HEK293 (cell line): ENCODE results near the gene TSPAN17.

Source experiments
- CTCF ChIA-PET: fragments of 350-600 bp; formaldehyde crosslinking; extraction: SDS; loops from one replicate; lab custom pipeline; 2021; ENCODE audit warnings: antibody characterized with exemption; lab: Yijun Ruan, JAX
- POLR2A ChIA-PET: fragments of 300-600 bp; formaldehyde crosslinking; extraction: SDS; loops from one replicate; lab custom pipeline; 2020; ENCODE audit warnings: antibody characterized with exemption, inconsistent platforms; lab: Yijun Ruan, JAX
- H3K27ac ChIP-seq: fragments of 200-500 bp; sonication (Bioruptor generic); 2 replicates; pipeline ENCODE4 v1.5.1; 2014; ENCODE audit warnings: low read depth, low read length, control low read depth, inconsistent platforms; ENCODE audit errors: extremely low read depth
- H3K36me3 ChIP-seq, 2 experiments: fragments of 200-500 bp in 1 of 2; sonication (Bioruptor generic) in 1 of 2; 1 replicate in 1 of 2; 2 replicates in 1 of 2; pipeline ENCODE4 v1.5.1; 2014 to 2017; ENCODE audit warnings: inconsistent platforms in 2 of 2, low read length in 2 of 2; ENCODE audit not compliant: control insufficient read depth in 2 of 2, insufficient read depth in 1 of 2
- H3K4me1 ChIP-seq: fragments of 200-500 bp; sonication (Bioruptor generic); 2 replicates; pipeline ENCODE4 v1.5.1; 2014; ENCODE audit warnings: mild to moderate bottlenecking, low read length, inconsistent platforms; ENCODE audit not compliant: control insufficient read depth, insufficient read depth
- H3K4me3 ChIP-seq: 2 replicates; pipeline ENCODE4 v1.5.1; 2011; ENCODE audit warnings: low read depth, mild to moderate bottlenecking, control low read depth, low read length, moderate library complexity
- H3K9me3 ChIP-seq: fragments of 200-500 bp; sonication (Bioruptor generic); 2 replicates; pipeline ENCODE4 v1.5.1; 2014; ENCODE audit warnings: low read depth, low read length, inconsistent platforms; ENCODE audit not compliant: control insufficient read depth, insufficient read depth
- GLI2 ChIP-seq: fragments of 450-650 bp; formaldehyde crosslinking; IDR thresholded peaks from 2 replicates; pipeline ENCODE4; 2017; ENCODE audit warnings: missing biosample characterization, missing genetic modification characterization, low read depth, borderline replicate concordance
- KLF1 ChIP-seq: fragments of 450-650 bp; formaldehyde crosslinking; IDR thresholded peaks from 2 replicates; pipeline ENCODE4 v1.5.1; 2016; ENCODE audit warnings: missing biosample characterization, missing genetic modification characterization
- SALL2 ChIP-seq: fragments of 450-650 bp; formaldehyde crosslinking; IDR thresholded peaks from 2 replicates; pipeline ENCODE4 v1.5.0; 2017; ENCODE audit warnings: missing biosample characterization, mild to moderate bottlenecking, missing genetic modification characterization, borderline replicate concordance
- SCRT1 ChIP-seq: fragments of 450-650 bp; formaldehyde crosslinking; IDR thresholded peaks from 2 replicates; pipeline ENCODE4 v1.5.1; 2016; ENCODE audit warnings: missing biosample characterization, missing genetic modification characterization, borderline replicate concordance
- ZEB2 ChIP-seq: fragments of 450-650 bp; formaldehyde crosslinking; IDR thresholded peaks from 2 replicates; pipeline ENCODE4 v1.5.1; 2016; ENCODE audit warnings: missing biosample characterization, missing genetic modification characterization
- ZFP69B ChIP-seq: fragments of 450-650 bp; formaldehyde crosslinking; IDR thresholded peaks from 2 replicates; pipeline ENCODE4 v1.5.1; 2016; ENCODE audit warnings: missing biosample characterization, missing genetic modification characterization
- ZIC2 ChIP-seq: fragments of 450-650 bp; formaldehyde crosslinking; IDR thresholded peaks from 2 replicates; pipeline ENCODE4 v1.5.1; 2016; ENCODE audit warnings: missing biosample characterization, missing genetic modification characterization
- ZNF140 ChIP-seq: fragments of 450-650 bp; formaldehyde crosslinking; IDR thresholded peaks from 2 replicates; pipeline ENCODE4 v1.5.1; 2016; ENCODE audit warnings: missing biosample characterization, missing genetic modification characterization
- ZNF266 ChIP-seq: fragments of 450-650 bp; formaldehyde crosslinking; IDR thresholded peaks from 2 replicates; pipeline ENCODE4 v1.5.1; 2016; ENCODE audit warnings: missing biosample characterization, missing genetic modification characterization, low read depth
- ZNF433 ChIP-seq: fragments of 450-650 bp; formaldehyde crosslinking; IDR thresholded peaks from 2 replicates; pipeline ENCODE4 v1.5.1; 2016; ENCODE audit warnings: missing biosample characterization, missing genetic modification characterization, low read depth
- ZNF621 ChIP-seq: fragments of 450-650 bp; formaldehyde crosslinking; IDR thresholded peaks from 2 replicates; pipeline ENCODE4 v1.5.1; 2017; ENCODE audit warnings: missing biosample characterization, missing genetic modification characterization
- ZNF768 ChIP-seq: fragments of 450-650 bp; formaldehyde crosslinking; IDR thresholded peaks from 2 replicates; pipeline ENCODE4 v1.5.1; 2018; ENCODE audit warnings: missing biosample characterization, mild to moderate bottlenecking, missing genetic modification characterization
- TF ChIP-seq, protein P1 (sequence below): fragments of 450-650 bp; formaldehyde crosslinking; IDR thresholded peaks from 2 replicates; pipeline ENCODE4 v1.5.1; 2016; ENCODE audit warnings: missing biosample characterization, missing genetic modification characterization
- TF ChIP-seq, protein P2 (sequence below): fragments of 450-650 bp; formaldehyde crosslinking; IDR thresholded peaks from 2 replicates; pipeline ENCODE4 v1.5.1; 2016; ENCODE audit warnings: missing biosample characterization, missing genetic modification characterization
- TF ChIP-seq, protein P3 (sequence below): fragments of 450-650 bp; formaldehyde crosslinking; IDR thresholded peaks from 2 replicates; pipeline ENCODE4 v1.5.1; 2016; ENCODE audit warnings: missing biosample characterization, missing genetic modification characterization
- TF ChIP-seq, protein P4 (sequence below): fragments of 450-650 bp; formaldehyde crosslinking; IDR thresholded peaks from 2 replicates; pipeline ENCODE4 v1.5.1; 2017; ENCODE audit warnings: missing biosample characterization, missing genetic modification characterization

TSPAN17 gene

DNA sequence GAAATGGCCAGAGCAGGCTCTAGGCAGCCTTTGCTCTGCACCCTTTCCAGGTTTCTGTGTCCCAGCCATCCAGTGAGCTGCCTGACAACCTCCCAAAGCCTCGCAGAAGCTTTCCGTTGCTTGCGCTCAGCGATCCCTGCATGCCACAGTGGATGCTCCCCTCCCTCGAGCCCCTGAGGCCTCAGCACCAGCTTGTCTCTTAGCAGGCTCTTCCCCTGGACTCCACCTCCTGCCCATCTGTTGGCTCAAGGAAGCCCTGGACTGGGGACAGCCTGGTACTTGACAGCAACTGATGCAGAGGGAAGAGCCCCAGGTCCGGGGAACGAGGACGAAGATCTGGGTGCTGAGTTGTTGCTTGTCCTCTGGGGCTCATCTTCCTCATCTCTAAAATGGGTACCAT is 23.2 kb downstream of the TSPAN17 start (continued):
- no peak for TF ChIP-seq GLI2 (tag by site-specific recombination)

DNA sequence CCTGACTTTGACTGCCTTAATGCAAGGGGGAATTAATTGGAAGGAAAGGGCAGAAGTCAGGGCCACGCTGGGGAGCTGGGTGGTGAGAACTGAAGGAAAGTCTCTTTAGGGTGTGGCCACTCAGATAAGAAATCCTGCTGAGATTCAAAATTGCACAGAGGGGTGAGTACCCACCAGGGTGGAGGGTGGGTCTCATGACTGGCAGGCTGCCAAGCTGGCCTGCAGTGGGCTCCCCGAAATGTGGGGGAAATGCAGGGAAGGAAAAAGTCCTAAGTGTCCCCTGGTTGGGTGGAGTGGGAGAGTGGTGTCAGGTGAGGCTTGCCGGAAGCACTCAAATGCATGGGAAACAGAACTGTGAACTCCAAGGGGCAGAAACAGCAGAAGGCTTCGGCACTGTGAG is 24.1 kb downstream of the TSPAN17 start:
- no peaks in the 10 kb centered on the region for H3K36me3 ChIP-seq
- H3K9me3 ChIP-seq, result no peaks in the 10 kb centered on the region
- H3K4me1 ChIP-seq, result no peaks in the 10 kb centered on the region
- H3K4me3 ChIP-seq, result no peak overlapping the region
- H3K27ac ChIP-seq, result no peak overlapping the region
- POLR2A ChIA-PET, result no interaction called here
- CTCF ChIA-PET, result no interaction called here
- TF ChIP-seq KLF1 (tag by site-specific recombination) (peak; percentile 80), ZIC2 (tag by site-specific recombination) (0 out of 2 replicates have a peak, but pooled peaks have one; percentile 12)
- TF ChIP-seq, protein P1, sequence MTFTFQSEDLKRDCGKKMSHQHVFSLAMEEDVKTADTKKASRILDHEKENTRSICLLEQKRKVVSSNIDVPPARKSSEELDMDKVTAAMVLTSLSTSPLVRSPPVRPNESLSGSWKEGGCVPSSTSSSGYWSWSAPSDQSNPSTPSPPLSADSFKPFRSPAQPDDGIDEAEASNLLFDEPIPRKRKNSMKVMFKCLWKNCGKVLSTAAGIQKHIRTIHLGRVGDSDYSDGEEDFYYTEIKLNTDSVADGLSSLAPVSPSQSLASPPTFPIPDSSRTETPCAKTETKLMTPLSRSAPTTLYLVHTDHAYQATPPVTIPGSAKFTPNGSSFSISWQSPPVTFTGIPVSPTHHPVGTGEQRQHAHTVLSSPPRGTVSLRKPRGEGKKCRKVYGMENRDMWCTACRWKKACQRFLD (tag by site-specific recombination), result no peak
- TF ChIP-seq, all 188 proteins: peak for 2

DNA sequence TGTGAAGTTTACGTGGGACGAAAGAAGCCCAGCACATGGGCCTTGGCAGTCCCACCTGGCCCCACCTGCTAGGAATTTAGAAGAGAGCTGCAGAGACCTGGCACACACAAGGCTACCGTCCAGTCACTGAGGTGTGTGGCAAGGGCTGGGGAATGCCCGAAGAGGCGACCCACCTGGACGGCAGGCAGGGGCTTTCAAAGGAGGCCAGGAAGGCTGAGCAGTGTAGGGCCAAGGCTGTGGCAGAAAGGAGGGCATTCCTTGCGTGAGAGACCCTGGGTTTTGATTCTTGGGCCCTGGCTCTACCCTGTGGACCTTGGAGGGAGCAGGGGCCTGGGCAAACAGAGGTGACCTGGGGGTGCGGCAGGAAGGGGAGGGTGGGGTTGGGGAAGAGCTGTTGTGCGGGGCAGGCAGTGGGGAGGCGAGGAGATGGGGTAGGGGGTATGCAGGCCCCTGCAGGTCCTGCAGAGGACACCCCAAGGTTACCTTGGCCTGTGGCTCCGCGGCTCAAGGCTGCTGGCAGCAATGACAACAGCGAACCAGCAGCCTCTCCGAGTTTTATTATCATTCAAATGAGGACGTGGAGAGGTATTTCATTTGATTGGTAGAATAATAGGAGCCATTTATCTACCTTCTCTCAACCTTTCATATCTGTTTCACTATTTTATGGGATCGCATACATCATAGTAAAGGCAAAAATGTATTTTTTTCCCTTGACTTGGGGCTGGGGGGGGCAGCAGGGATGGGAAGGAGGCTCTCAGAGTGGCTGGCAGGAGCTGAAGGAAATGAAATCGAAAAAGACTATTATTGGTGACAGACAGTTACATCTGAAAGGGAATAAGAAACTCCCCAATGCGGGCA is 24.8 kb downstream of the TSPAN17 start:
- no peak for TF ChIP-seq ZFP69B (tag by site-specific recombination)
- no peak for TF ChIP-seq ZNF621
- TF ChIP-seq, protein P2, sequence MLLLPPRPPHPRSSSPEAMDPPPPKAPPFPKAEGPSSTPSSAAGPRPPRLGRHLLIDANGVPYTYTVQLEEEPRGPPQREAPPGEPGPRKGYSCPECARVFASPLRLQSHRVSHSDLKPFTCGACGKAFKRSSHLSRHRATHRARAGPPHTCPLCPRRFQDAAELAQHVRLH, result no peak
- TF ChIP-seq SALL2 (tag by site-specific recombination), result no peak
- Histone ChIP-seq H3K4me3 (no peak overlapping the region), H3K27ac (no peak overlapping the region), H3K4me1 (no peaks in the 10 kb centered on the region), H3K36me3 (no peaks in the 10 kb centered on the region), H3K9me3 (no peaks in the 10 kb centered on the region)
- CTCF ChIA-PET, result interaction anchor here (0.6 to 0.7 kb wide), 2 partner anchors 12 to 599 kb away, joined by 3 read pairs; no protein-coding TSS in a partner anchor
- POLR2A ChIA-PET, result no interaction called here

DNA sequence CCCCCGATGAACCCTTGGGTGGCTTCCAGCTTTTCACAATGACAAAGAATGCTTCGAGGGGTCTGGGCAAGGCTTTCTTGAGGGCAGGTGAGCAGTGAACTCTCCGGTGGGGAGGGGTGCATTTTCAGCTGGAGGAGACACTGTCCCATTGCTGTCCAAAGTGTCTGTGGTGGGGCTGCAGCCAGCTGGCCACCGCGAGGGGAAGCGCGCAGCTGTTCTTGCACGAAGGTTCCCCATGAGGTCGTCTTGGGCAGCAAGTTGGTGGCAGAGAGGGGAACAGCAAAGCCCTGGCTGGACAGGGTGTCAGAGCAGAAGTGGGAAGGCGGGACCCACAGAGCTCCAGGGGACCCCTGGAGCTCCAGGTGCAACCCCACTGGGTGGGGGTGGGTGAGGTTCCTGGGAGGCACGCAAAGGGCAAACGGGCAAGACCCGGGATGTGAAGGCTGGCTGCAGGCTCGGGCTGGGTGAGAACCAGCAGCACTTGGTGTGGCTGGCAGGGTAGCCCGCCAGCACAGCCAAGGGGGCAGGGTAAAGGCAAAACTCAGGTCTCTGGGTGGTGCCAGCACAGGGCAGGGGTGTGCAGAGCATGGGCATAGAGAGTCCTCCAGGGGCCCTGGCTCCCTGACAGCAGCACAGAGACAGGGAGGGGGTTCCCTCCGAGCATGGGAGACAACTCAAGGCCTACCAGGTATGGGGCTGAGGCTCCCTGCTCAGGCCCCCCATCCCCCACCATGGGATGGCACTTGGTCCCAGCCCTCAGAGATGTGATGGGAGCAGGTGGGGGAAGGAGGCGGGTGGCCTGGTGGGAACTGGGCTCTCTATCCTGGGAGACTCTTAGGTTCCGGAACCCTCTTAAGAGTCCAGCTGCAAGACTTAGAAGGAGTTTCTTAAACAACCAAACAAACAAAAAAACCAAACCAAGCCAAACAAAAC is 26.6 kb downstream of the TSPAN17 start:
- Histone ChIP-seq H3K36me3 (no peaks in the 10 kb centered on the region), H3K4me1 (no peaks in the 10 kb centered on the region), H3K27ac (no peak overlapping the region), H3K9me3 (no peaks in the 10 kb centered on the region), H3K4me3 (no peak overlapping the region)
- ChIA-PET CTCF (interaction anchor here (0.6 to 1.1 kb wide), 4 partner anchors 27 to 159 kb away, joined by 3 to 5 read pairs (median 3); no protein-coding TSS in a partner anchor), POLR2A (no interaction called here)
- TF ChIP-seq, protein P3, sequence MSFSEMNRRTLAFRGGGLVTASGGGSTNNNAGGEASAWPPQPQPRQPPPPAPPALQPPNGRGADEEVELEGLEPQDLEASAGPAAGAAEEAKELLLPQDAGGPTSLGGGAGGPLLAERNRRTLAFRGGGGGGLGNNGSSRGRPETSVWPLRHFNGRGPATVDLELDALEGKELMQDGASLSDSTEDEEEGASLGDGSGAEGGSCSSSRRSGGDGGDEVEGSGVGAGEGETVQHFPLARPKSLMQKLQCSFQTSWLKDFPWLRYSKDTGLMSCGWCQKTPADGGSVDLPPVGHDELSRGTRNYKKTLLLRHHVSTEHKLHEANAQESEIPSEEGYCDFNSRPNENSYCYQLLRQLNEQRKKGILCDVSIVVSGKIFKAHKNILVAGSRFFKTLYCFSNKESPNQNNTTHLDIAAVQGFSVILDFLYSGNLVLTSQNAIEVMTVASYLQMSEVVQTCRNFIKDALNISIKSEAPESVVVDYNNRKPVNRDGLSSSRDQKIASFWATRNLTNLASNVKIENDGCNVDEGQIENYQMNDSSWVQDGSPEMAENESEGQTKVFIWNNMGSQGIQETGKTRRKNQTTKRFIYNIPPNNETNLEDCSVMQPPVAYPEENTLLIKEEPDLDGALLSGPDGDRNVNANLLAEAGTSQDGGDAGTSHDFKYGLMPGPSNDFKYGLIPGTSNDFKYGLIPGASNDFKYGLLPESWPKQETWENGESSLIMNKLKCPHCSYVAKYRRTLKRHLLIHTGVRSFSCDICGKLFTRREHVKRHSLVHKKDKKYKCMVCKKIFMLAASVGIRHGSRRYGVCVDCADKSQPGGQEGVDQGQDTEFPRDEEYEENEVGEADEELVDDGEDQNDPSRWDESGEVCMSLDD, result no peak
- TF ChIP-seq, protein P4, sequence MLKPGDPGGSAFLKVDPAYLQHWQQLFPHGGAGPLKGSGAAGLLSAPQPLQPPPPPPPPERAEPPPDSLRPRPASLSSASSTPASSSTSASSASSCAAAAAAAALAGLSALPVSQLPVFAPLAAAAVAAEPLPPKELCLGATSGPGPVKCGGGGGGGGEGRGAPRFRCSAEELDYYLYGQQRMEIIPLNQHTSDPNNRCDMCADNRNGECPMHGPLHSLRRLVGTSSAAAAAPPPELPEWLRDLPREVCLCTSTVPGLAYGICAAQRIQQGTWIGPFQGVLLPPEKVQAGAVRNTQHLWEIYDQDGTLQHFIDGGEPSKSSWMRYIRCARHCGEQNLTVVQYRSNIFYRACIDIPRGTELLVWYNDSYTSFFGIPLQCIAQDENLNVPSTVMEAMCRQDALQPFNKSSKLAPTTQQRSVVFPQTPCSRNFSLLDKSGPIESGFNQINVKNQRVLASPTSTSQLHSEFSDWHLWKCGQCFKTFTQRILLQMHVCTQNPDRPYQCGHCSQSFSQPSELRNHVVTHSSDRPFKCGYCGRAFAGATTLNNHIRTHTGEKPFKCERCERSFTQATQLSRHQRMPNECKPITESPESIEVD (tag by site-specific recombination), result no peak
- TF ChIP-seq ZEB2 (no peak), ZNF266 (tag by site-specific recombination) (no peak), ZNF140 (tag by site-specific recombination) (no peak), SCRT1 (tag by site-specific recombination) (no peak), ZNF768 (no peak), ZNF433 (no peak)
